Osteoblast (primary cell): ENCODE measurements around the gene INTS3. TPM values are rescaled to one million over a fixed set of nuclear protein-coding genes. Genes with fewer than 3 reads are reported as not detected.

Source experiments
- DNase-seq: peaks from one replicate; pipeline ENCODE4 v3.0.0; 2011; ENCODE audit warnings: low spot score, mixed read lengths; ENCODE audit not compliant: insufficient read length; ENCODE audit errors: missing footprints
- H2AFZ ChIP-seq: 2 replicates; pipeline ENCODE4 v1.6.0; 2011; ENCODE audit warnings: mild to moderate bottlenecking, low read length
- H3K27ac ChIP-seq: 2 replicates; pipeline ENCODE4 v1.5.1; 2011; ENCODE audit warnings: mild to moderate bottlenecking, low read depth, low read length, moderate library complexity
- H3K27me3 ChIP-seq: 2 replicates; pipeline ENCODE4 v1.6.0; 2012; ENCODE audit warnings: mild to moderate bottlenecking, control low read depth, inconsistent platforms, low read length, moderate library complexity; ENCODE audit not compliant: insufficient read depth
- H3K36me3 ChIP-seq: 2 replicates; pipeline ENCODE4 v1.5.1; 2011; ENCODE audit warnings: mild to moderate bottlenecking, low read length, control low read depth, moderate library complexity; ENCODE audit not compliant: insufficient read depth
- H3K4me1 ChIP-seq: 2 replicates; pipeline ENCODE4 v1.5.1; 2011; ENCODE audit warnings: mild to moderate bottlenecking, low read length, control low read depth, moderate library complexity; ENCODE audit not compliant: insufficient read depth
- H3K4me2 ChIP-seq: 2 replicates; pipeline ENCODE4 v1.6.0; 2011; ENCODE audit warnings: mild to moderate bottlenecking, low read length; ENCODE audit not compliant: insufficient read depth
- H3K4me3 ChIP-seq: fragments of 200-600 bp; sonication (generic); 3 replicates; pipeline ENCODE4 v1.5.1; 2012; ENCODE audit warnings: mild to moderate bottlenecking, low read length, inconsistent platforms; ENCODE audit not compliant: insufficient read depth
- H3K79me2 ChIP-seq: 2 replicates; pipeline ENCODE4 v1.6.0; 2012; ENCODE audit warnings: mild to moderate bottlenecking, low read length, control low read depth, inconsistent platforms; ENCODE audit not compliant: insufficient read depth
- H3K9me3 ChIP-seq: 2 replicates; pipeline ENCODE4 v1.5.1; 2011; ENCODE audit warnings: low read depth, low read length, control low read depth
- H4K20me1 ChIP-seq: 2 replicates; pipeline ENCODE4 v1.6.0; 2012; ENCODE audit warnings: mild to moderate bottlenecking, low read length, control low read depth; ENCODE audit not compliant: insufficient read depth
- total RNA-seq: library from RNA; depleted of rRNA; stranded (reverse); fragments of >200 nt; gene quantifications from 2 replicates; pipeline ENCODE4 v1.2.3, GENCODE V29; 2012
- TF ChIP-seq, protein P1 (sequence below): IDR thresholded peaks from 2 replicates; pipeline ENCODE4 v1.5.1; 2011; ENCODE audit warnings: mild to moderate bottlenecking, low read depth, low read length, moderate library complexity; ENCODE audit errors: extremely low read depth

INTS3 gene
- total RNA-seq, 1 donor, result 42.7 TPM

DNA sequence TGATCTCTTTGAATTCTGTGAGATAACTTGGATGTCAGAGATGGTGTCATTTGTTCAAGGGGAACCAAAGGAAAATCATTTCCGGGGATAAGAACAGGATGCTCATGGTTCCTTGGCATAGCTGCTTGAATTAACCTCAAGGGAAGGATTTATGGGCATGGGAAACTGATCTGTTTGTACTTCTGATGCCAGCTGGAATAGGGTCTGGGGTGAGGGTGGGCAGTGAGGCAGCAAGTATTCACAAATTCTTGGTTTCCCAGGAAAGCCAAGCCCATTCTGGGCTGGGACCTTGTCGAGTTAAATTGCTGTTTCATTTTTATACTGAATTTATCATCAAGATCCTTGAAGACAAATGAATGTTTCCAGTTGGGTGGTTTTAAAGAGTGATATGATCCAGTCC, 14.1 kb downstream of the INTS3 start:
- no peaks in the 10 kb centered on the region for H3K9me3 ChIP-seq
- peak overlapping the region; percentile 82 for H3K27ac ChIP-seq
- peaks cover 20% of the 10 kb centered on the region for H3K4me1 ChIP-seq
- no peak overlapping the region for H3K4me3 ChIP-seq
- TF ChIP-seq, protein P1, sequence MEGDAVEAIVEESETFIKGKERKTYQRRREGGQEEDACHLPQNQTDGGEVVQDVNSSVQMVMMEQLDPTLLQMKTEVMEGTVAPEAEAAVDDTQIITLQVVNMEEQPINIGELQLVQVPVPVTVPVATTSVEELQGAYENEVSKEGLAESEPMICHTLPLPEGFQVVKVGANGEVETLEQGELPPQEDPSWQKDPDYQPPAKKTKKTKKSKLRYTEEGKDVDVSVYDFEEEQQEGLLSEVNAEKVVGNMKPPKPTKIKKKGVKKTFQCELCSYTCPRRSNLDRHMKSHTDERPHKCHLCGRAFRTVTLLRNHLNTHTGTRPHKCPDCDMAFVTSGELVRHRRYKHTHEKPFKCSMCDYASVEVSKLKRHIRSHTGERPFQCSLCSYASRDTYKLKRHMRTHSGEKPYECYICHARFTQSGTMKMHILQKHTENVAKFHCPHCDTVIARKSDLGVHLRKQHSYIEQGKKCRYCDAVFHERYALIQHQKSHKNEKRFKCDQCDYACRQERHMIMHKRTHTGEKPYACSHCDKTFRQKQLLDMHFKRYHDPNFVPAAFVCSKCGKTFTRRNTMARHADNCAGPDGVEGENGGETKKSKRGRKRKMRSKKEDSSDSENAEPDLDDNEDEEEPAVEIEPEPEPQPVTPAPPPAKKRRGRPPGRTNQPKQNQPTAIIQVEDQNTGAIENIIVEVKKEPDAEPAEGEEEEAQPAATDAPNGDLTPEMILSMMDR, result no peak
- peak overlapping the region; percentile 7 for H3K4me2 ChIP-seq
- H3K36me3 ChIP-seq, result peaks cover 41% of the 10 kb centered on the region
- DNase-seq, result no peak
- H4K20me1 ChIP-seq, result no peaks in the 10 kb centered on the region
- H2AFZ ChIP-seq, result no peak overlapping the region
- H3K27me3 ChIP-seq, result no peaks in the 10 kb centered on the region
- no peaks in the 10 kb centered on the region for H3K79me2 ChIP-seq

DNA sequence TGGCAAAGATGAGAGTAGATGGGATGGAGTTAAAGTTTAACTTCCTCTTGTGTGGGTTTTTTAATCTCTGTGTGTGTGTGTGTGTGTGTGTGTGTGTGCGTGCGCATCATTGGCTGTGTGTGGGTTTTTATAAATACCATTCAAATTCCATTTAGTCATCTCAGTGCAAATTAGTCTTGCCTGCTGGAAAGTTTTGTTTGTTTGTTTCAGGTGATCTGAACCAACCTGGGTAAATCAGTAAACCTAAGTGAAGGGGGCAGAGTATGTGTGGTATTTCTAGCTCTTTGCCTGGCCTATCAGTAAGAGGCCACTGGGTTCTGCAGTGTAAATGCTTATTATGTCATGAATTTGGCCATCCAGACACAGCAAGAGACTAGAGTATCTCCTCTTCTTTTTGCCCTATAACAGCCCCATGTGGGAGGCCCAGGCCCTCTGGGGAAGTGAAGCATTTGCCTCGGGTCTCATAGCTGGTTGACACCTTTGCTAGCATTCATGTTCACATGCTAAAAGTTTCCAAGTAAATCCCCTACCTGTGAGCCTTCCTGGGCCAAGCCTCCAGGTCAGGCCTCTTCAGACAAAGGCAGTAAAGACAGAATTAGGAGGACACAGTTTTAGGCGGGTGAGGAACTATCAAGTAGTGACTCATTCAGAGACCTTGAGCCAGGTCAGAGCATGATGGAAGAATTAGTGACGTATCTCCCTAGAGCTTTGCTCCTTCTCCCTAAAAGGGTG, 14.7 kb downstream of the INTS3 start:
- peak overlapping the region; percentile 7 for H3K4me2 ChIP-seq

GRCh38 chr1:153745417-153745816, 17.6 kb downstream of the INTS3 start:
- TF ChIP-seq, protein P1, result no peak
- Histone ChIP-seq H3K4me2 (no peak overlapping the region), H3K4me1 (peaks cover 27% of the 10 kb centered on the region), H4K20me1 (no peaks in the 10 kb centered on the region), H3K9me3 (no peaks in the 10 kb centered on the region), H3K79me2 (no peaks in the 10 kb centered on the region), H2AFZ (no peak overlapping the region), H3K36me3 (peaks cover 51% of the 10 kb centered on the region), H3K27ac (no peak overlapping the region), H3K4me3 (no peak overlapping the region), H3K27me3 (no peaks in the 10 kb centered on the region)
- no peak for DNase-seq

More for the DNA sequence above, 14.7 kb downstream of the INTS3 start:
- TF ChIP-seq, protein P1, result no peak
- no peaks in the 10 kb centered on the region for H3K9me3 ChIP-seq
- no peak overlapping the region for H2AFZ ChIP-seq
- H3K4me1 ChIP-seq, result peaks cover 20% of the 10 kb centered on the region
- peaks cover 47% of the 10 kb centered on the region for H3K36me3 ChIP-seq
- H4K20me1 ChIP-seq, result no peaks in the 10 kb centered on the region
- H3K79me2 ChIP-seq, result no peaks in the 10 kb centered on the region
- peak overlapping the region; percentile 82 for H3K27ac ChIP-seq
- DNase-seq, result peak; percentile 80
- H3K27me3 ChIP-seq, result no peaks in the 10 kb centered on the region
- no peak overlapping the region for H3K4me3 ChIP-seq

DNA sequence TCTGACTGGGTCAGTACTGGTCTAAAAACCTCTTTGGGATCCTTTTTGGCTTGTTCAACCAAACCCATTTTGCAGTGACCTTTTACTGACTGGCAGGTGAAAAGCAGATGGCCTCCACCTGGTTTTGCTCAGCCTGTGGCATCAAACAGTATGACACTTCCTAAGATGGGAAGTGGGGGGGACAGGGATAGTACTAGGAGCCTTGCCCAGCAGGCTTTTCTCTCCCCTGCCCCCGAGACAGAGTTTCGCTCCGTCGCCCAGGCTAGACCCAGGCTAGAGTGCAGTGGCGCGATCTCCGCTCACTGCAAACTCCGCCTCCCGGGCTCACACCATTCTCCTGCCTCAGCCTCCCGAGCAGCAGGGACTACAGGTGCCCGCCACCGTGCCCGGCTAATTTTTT, 18.3 kb downstream of the INTS3 start:
- H3K4me2 ChIP-seq, result no peak overlapping the region
- peaks cover 48% of the 10 kb centered on the region for H3K36me3 ChIP-seq
- no peak overlapping the region for H2AFZ ChIP-seq
- TF ChIP-seq, protein P1, result no peak
- no peak overlapping the region for H3K27ac ChIP-seq
- H4K20me1 ChIP-seq, result no peaks in the 10 kb centered on the region
- no peak for DNase-seq
- H3K4me3 ChIP-seq, result no peak overlapping the region
- H3K79me2 ChIP-seq, result no peaks in the 10 kb centered on the region
- no peaks in the 10 kb centered on the region for H3K9me3 ChIP-seq
- H3K27me3 ChIP-seq, result no peaks in the 10 kb centered on the region
- peaks cover 29% of the 10 kb centered on the region for H3K4me1 ChIP-seq
